Skeletal muscle tissue (tissue), 4 donors: ENCODE measurements around the gene OSBPL7. TPM values are rescaled to one million over a fixed set of nuclear protein-coding genes. Genes with fewer than 3 reads are reported as not detected.

ENCODE experiments used
- H3K27ac ChIP-seq: one replicate; pipeline ENCODE4 v1.7.0; 2013; ENCODE audit warnings: mild to moderate bottlenecking, low read depth, low read length, inconsistent platforms
- H3K27me3 ChIP-seq, 3 donors: one replicate each; pipeline ENCODE4 v1.7.0; 2013; ENCODE audit warnings: low read length in 3 of 3; ENCODE audit not compliant: control insufficient read depth in 3 of 3, insufficient read depth in 3 of 3
- H3K36me3 ChIP-seq, 3 donors: one replicate each; pipeline ENCODE4 v1.7.0; 2013; ENCODE audit warnings: low read length in 3 of 3; ENCODE audit not compliant: control insufficient read depth in 3 of 3, insufficient read depth in 3 of 3
- H3K4me1 ChIP-seq, 3 donors: one replicate each; pipeline ENCODE4 v1.7.0; 2013; ENCODE audit warnings: low read length in 3 of 3, mild to moderate bottlenecking in 3 of 3; ENCODE audit not compliant: control insufficient read depth in 3 of 3, insufficient read depth in 3 of 3
- H3K4me3 ChIP-seq, 3 donors: one replicate each; pipeline ENCODE4 v1.7.0; 2013; ENCODE audit warnings: low read length in 3 of 3
- H3K9ac ChIP-seq, 3 donors: one replicate each; pipeline ENCODE4 v1.7.0; 2013; ENCODE audit warnings: low read length in 3 of 3, mild to moderate bottlenecking in 3 of 3, moderate library complexity in 2 of 3, low read depth in 1 of 3
- H3K9me3 ChIP-seq, 3 donors: one replicate each; pipeline ENCODE4 v1.7.0; 2013; ENCODE audit warnings: low read length in 3 of 3; ENCODE audit not compliant: control insufficient read depth in 3 of 3
- total RNA-seq: library from RNA; depleted of rRNA; stranded (reverse); fragments of >200 nt; gene quantifications from one replicate; pipeline ENCODE4 v1.2.3, GENCODE V29; 2014
- donor health status: Osteomylitis.

The OSBPL7 gene
- total RNA-seq, 1 donor from 2014 or later, result 8.4 TPM

- no peak overlapping the region for H3K9ac ChIP-seq
- peaks cover 13 to 59% (median 25%) of the 10 kb centered on the region in 3 donors for H3K4me1 ChIP-seq
- no peak overlapping the region for H3K4me3 ChIP-seq
- H3K27me3 ChIP-seq, result no peaks in the 10 kb centered on the region
- H3K36me3 ChIP-seq, result peaks cover 53 to 79% (median 78%) of the 10 kb centered on the region in 3 donors
- H3K9me3 ChIP-seq, result no peaks in the 10 kb centered on the region
- H3K27ac ChIP-seq, result no peak overlapping the region
Observed at GRCh38 chr17:47816111-47816735, 5.4 kb downstream of the OSBPL7 start.

- Histone ChIP-seq H3K27me3 (no peaks in the 10 kb centered on the region), H3K4me3 (no peak overlapping the region), H3K27ac (no peak overlapping the region), H3K36me3 (peaks cover 57 to 84% (median 79%) of the 10 kb centered on the region in 3 donors), H3K9me3 (no peaks in the 10 kb centered on the region), H3K9ac (no peak overlapping the region), H3K4me1 (peaks cover 4 to 58% (median 16%) of the 10 kb centered on the region in 3 donors)
Observed at GRCh38 chr17:47815106-47815918, 6.3 kb downstream of the OSBPL7 start.

DNA sequence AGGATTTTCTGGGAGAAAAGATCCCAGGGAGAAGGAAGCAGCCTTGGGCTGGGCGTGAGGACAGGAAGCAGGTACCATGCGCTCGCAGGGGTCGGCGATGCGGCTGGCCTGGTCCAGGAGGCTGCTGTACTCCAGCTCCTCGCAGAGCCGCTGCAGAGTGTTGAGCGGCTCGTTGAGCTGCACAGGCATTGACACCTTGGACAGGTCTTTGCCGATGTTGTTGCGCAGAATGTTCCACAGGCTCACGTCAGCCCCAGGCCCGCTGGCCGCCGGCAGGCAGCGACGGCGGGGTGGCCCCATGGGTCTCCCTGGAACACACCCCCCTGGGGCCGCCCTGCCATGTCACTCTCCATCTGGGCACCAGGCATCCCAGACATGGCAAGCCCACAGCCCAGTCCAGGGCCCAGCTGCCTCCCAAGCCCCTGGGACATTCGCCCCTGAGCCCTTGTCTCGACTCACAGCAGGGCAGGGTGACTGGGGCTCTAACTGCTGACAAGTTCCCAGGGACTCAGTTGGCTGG lies 8.0 kb downstream of the OSBPL7 start:
- Histone ChIP-seq H3K27me3 (no peaks in the 10 kb centered on the region), H3K36me3 (peaks cover 66 to 87% (median 80%) of the 10 kb centered on the region in 3 donors), H3K4me1 (peaks cover 0 to 55% (median 11%) of the 10 kb centered on the region in 3 donors), H3K9ac (no peak overlapping the region), H3K9me3 (no peaks in the 10 kb centered on the region), H3K27ac (no peak overlapping the region), H3K4me3 (no peak overlapping the region)

DNA sequence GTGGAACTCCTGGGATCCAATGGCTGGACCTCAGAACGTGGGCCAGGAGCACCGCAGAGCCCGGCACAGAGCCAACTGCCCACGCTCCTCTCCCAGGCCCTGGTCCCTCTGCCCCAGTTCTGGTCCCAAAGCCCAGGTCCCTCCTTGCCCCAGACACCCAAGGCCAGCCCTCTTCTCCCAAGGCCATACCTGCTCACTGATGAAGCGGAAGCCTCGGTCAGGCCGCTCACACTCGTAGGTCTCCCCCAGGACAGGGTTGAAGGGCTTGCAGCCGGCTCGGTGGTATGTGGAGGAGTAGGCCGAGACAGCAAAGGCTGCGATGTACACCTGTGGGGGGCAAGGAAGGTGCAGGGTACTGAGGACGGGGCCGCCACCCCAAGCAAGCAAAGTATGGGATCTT lies 8.5 kb downstream of the OSBPL7 start:
- H3K27me3 ChIP-seq, result no peaks in the 10 kb centered on the region
- H3K4me1 ChIP-seq, result peaks cover 0 to 55% (median 11%) of the 10 kb centered on the region in 3 donors
- no peak overlapping the region for H3K27ac ChIP-seq
- peaks cover 66 to 87% (median 80%) of the 10 kb centered on the region in 3 donors for H3K36me3 ChIP-seq
- no peak overlapping the region for H3K9ac ChIP-seq
- no peak overlapping the region for H3K4me3 ChIP-seq
- no peaks in the 10 kb centered on the region for H3K9me3 ChIP-seq

GRCh38 chr17:47812146-47812920 lies 9.3 kb downstream of the OSBPL7 start:
- peaks cover 65 to 88% (median 80%) of the 10 kb centered on the region in 3 donors for H3K36me3 ChIP-seq
- no peaks in the 10 kb centered on the region for H3K27me3 ChIP-seq
- H3K9me3 ChIP-seq, result no peaks in the 10 kb centered on the region
- H3K9ac ChIP-seq, result peak overlapping the region in 1 of 3 donors; percentile 5
- H3K4me3 ChIP-seq, result no peak overlapping the region
- no peak overlapping the region for H3K27ac ChIP-seq
- H3K4me1 ChIP-seq, result peaks cover 5 to 56% (median 12%) of the 10 kb centered on the region in 3 donors

- H3K9ac ChIP-seq, result peak overlapping the region in 2 of 3 donors; percentile 5 to 23
- H3K4me1 ChIP-seq, result peaks cover 11 to 63% (median 19%) of the 10 kb centered on the region in 3 donors
- H3K27me3 ChIP-seq, result no peaks in the 10 kb centered on the region
- no peaks in the 10 kb centered on the region for H3K9me3 ChIP-seq
- no peak overlapping the region for H3K4me3 ChIP-seq
- peak overlapping the region; percentile 25 for H3K27ac ChIP-seq
- peaks cover 63 to 87% (median 78%) of the 10 kb centered on the region in 3 donors for H3K36me3 ChIP-seq
Observed at GRCh38 chr17:47811709-47812108, 9.9 kb downstream of the OSBPL7 start.

DNA sequence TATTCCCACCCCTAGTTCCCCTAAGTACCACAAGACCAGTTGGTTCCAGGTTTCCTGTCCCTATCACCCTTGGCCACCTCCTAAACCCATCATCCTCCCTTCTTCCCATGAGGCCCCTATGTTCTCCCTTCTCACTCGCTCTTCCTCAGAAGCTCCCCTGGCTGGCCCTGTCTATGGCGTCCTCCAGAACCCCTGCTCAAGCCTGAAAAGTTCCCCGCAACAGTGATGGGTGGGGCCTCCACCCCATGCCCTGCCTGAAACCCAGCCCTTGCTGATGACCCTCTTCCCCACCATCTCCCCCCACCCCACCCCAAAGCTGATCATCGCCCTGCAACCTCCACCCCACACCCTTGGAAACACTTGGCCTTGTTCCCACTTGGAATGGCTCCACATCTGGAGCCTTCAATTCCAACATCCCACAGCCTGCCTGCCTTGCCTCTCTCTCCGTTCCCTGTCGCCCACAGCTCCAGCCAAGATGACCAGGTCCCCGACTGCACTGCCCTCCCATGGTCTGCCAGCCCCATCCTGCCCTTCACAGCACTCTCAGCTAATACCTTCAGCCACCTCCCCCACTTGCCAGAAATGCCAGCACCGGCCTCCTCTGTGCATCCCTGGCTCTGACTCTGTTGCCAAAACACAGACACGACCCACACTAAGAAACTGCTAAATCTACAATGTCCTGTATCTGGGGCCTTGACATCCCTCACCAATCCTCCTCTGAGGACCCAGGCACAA lies 10.5 kb downstream of the OSBPL7 start:
- peak overlapping the region; percentile 28 for H3K27ac ChIP-seq
- H3K9ac ChIP-seq, result peak overlapping the region in 1 of 3 donors; percentile 23
- H3K4me1 ChIP-seq, result peaks cover 15 to 69% (median 20%) of the 10 kb centered on the region in 3 donors
- no peaks in the 10 kb centered on the region for H3K9me3 ChIP-seq
- no peak overlapping the region for H3K4me3 ChIP-seq
- peaks cover 56 to 81% (median 71%) of the 10 kb centered on the region in 3 donors for H3K36me3 ChIP-seq
- no peaks in the 10 kb centered on the region for H3K27me3 ChIP-seq

DNA sequence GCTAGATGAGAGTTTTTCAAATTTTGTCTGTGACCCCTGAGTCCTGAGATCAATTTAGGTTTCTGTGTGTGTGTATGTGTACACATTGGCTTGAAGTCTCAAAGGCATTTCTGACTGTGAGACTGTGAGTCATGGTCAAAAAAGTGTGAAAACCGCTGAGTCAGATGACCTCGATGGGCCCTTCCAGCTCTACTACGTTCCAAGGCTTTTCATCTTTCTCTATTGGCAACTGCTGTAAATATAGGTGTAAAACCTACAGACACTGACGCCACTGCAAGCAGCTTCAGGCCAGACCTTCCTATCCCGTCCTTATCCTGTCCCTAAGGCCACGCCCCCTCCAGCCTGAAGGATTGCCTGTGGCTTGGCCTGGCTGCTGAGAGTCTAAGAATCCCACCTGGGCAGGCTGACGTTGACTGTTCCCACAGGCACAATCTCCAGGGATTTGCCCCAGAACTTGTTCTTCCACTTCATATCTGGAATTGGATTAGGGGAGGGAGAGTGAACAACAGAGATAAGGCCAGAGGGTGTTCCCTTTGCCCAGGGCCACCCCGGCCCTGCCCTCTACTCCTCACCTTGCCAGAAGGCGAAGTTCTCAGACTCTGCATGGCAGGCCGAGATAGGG lies 11.3 kb downstream of the OSBPL7 start:
- Histone ChIP-seq H3K27me3 (no peaks in the 10 kb centered on the region), H3K4me3 (no peak overlapping the region), H3K27ac (peak overlapping the region; percentile 28), H3K9me3 (no peaks in the 10 kb centered on the region), H3K9ac (no peak overlapping the region), H3K36me3 (peaks cover 50 to 73% (median 64%) of the 10 kb centered on the region in 3 donors), H3K4me1 (peaks cover 23 to 73% (median 24%) of the 10 kb centered on the region in 3 donors)
